Stimulated activated CD4-positive, alpha-beta T cell treated with anti-CD3 and anti-CD28 coated beads, Interleukin-4, amount 100 ng/mL, for 24 hours (primary cell): ENCODE data around the gene LRP1B.

Source experiments
- DNase-seq: peaks from one replicate; pipeline ENCODE4 v3.0.0-alpha.2; 2020

The LRP1B gene

GRCh38 chr2:141497272-141497671 lies 633.5 kb downstream of the LRP1B start:
- DNase-seq, result no peak

GRCh38 chr2:141496810-141497209 lies 634.0 kb downstream of the LRP1B start:
- DNase-seq, result no peak

- DNase-seq, result no peak
These were observed 636.9 kb downstream of the LRP1B start for GRCh38 chr2:141493936-141494335.

- no peak for DNase-seq
These were observed 638.0 kb downstream of the LRP1B start for GRCh38 chr2:141492816-141493215.

- DNase-seq, result no peak
These were observed 639.9 kb downstream of the LRP1B start for GRCh38 chr2:141490886-141491285.

- DNase-seq, result no peak
These were observed 648.1 kb downstream of the LRP1B start for GRCh38 chr2:141482697-141483096.

GRCh38 chr2:141475801-141476200 lies 655.0 kb downstream of the LRP1B start:
- DNase-seq, result no peak

GRCh38 chr2:141468761-141469160 lies 662.1 kb downstream of the LRP1B start:
- DNase-seq, result no peak

- no peak for DNase-seq
These were observed 663.5 kb downstream of the LRP1B start for GRCh38 chr2:141467331-141467730.

GRCh38 chr2:141464995-141465394 lies 665.8 kb downstream of the LRP1B start:
- no peak for DNase-seq

GRCh38 chr2:141458351-141458750 lies 672.5 kb downstream of the LRP1B start:
- DNase-seq, result no peak

- no peak for DNase-seq
These were observed 674.9 kb downstream of the LRP1B start for GRCh38 chr2:141455877-141456276.

- no peak for DNase-seq
These were observed 675.5 kb downstream of the LRP1B start for GRCh38 chr2:141455211-141455826.

- no peak for DNase-seq
These were observed 690.7 kb downstream of the LRP1B start for GRCh38 chr2:141440072-141440635.

- no peak for DNase-seq
These were observed 691.3 kb downstream of the LRP1B start for GRCh38 chr2:141439524-141439923.

GRCh38 chr2:141438536-141438935 lies 692.3 kb downstream of the LRP1B start:
- DNase-seq, result no peak

- DNase-seq, result no peak
These were observed 693.3 kb downstream of the LRP1B start for GRCh38 chr2:141437521-141437920.

GRCh38 chr2:141423124-141423523 lies 707.7 kb downstream of the LRP1B start:
- DNase-seq, result no peak

GRCh38 chr2:141417246-141417797 lies 713.5 kb downstream of the LRP1B start:
- no peak for DNase-seq

GRCh38 chr2:141411419-141411818 lies 719.4 kb downstream of the LRP1B start:
- no peak for DNase-seq

GRCh38 chr2:141399270-141399669 lies 731.5 kb downstream of the LRP1B start:
- DNase-seq, result no peak

GRCh38 chr2:141393214-141393545 lies 737.6 kb downstream of the LRP1B start:
- no peak for DNase-seq

GRCh38 chr2:141392517-141393213 lies 738.2 kb downstream of the LRP1B start:
- no peak for DNase-seq

- DNase-seq, result no peak
These were observed 744.6 kb downstream of the LRP1B start for GRCh38 chr2:141386168-141386567.
